Sigmoid colon (tissue), 7 donors: ENCODE measurements around the gene YTHDC1. TPM values are rescaled to one million over a fixed set of nuclear protein-coding genes. Genes with fewer than 3 reads are reported as not detected.

Experiments used
- DNase-seq: peaks from one replicate; pipeline ENCODE4 v3.0.0-alpha.2; 2019
- H3K27ac ChIP-seq, 4 donors: fragments of 200-600 bp; sonication (generic); one replicate each; pipeline ENCODE4 v1.5.1; 2016 to 2019; ENCODE audit warnings: mild to moderate bottlenecking in 1 of 4
- H3K27me3 ChIP-seq, 3 donors: fragments of 200-600 bp; sonication (generic); one replicate each; pipeline ENCODE4 v1.5.1; 2019; ENCODE audit warnings: mild to moderate bottlenecking in 1 of 3
- H3K36me3 ChIP-seq, 4 donors: fragments of 200-600 bp; sonication (generic); one replicate each; pipeline ENCODE4 v1.5.1; 2016 to 2019
- H3K4me1 ChIP-seq, 4 donors: fragments of 200-600 bp; sonication (generic); one replicate each; pipeline ENCODE4 v1.5.1; 2017 to 2019
- H3K4me3 ChIP-seq, 4 donors: fragments of 200-600 bp; sonication (generic); one replicate each; pipeline ENCODE4 v1.5.1; 2017 to 2019; ENCODE audit warnings: mild to moderate bottlenecking in 2 of 4, moderate library complexity in 1 of 4
- H3K9me3 ChIP-seq, 4 donors: fragments of 200-600 bp in 3 of 4; sonication (generic) in 3 of 4; one replicate each; pipeline versions ENCODE4 v1.5.1 to v1.6.1; 2013 to 2019
- CTCF ChIP-seq, 4 experiments: fragments of 450-650 bp in 3 of 4; fragments of 200-600 bp in 1 of 4; IDR thresholded peaks; one replicate each; pipeline ENCODE4 v1.5.1; 2016 to 2019; ENCODE audit warnings: antibody characterized with exemption in 4 of 4, mild to moderate bottlenecking in 3 of 4, moderate library complexity in 2 of 4
- EP300 ChIP-seq, 4 donors: sonication (generic); formaldehyde crosslinking; IDR thresholded peaks; one replicate each; pipeline ENCODE4 v1.6.1; 2017; ENCODE audit warnings: antibody characterized with exemption in 4 of 4
- POLR2A ChIP-seq, 2 donors: fragments of 450-650 bp; IDR thresholded peaks; one replicate each; pipeline ENCODE4 v1.6.1; 2016; ENCODE audit warnings: antibody characterized with exemption in 2 of 2, mild to moderate bottlenecking in 2 of 2, moderate library complexity in 2 of 2
- POLR2AphosphoS5 ChIP-seq, 4 donors: sonication (generic); formaldehyde crosslinking; IDR thresholded peaks; one replicate each; pipeline ENCODE4 v1.6.1; 2017; ENCODE audit warnings: antibody characterized with exemption in 4 of 4
- WGBS, 2 donors: extraction: QIAGEN DNeasy Blood & Tissue Kit; methylation state at CpG; one replicate each; pipeline ENCODE4 v1.1.7; 2013; 5-methylcytosine and 5-hydroxymethylcytosine counted together
- intact Hi-C: fragments of 100-400 bp; cut with DNase I; formaldehyde crosslinking; loops from one replicate; pipeline ENCODE4 v1.15.1; 2023
- polyA plus RNA-seq, 3 donors: library from polyadenylated mRNA; stranded (reverse); fragments of 200-250 nt; gene quantifications; one replicate each; pipeline ENCODE4 v1.2.3, GENCODE V29; 2013
- total RNA-seq, 4 donors: library from RNA; depleted of rRNA; stranded (reverse); fragments of >200 nt; gene quantifications; one replicate each; pipeline ENCODE4 v1.1.0, GENCODE V29; 2016
- donor health status: healthy with polysubstance abuse.
- donor health status: Bipolar disorder and iron deficiency.
- donor health status: healthy.

Gene YTHDC1
- total RNA-seq (10 to 100 TPM; 49.4 to 66.4 (median 58.7) TPM), polyA plus RNA-seq (10 to 100 TPM; 30.0 to 44.2 (median 36.1) TPM)

- 1% methylated on average over 67 of the region's 67 CpGs for WGBS, 2 donors
- H3K27me3 ChIP-seq, result no peaks in the 10 kb centered on the region
- H3K4me3 ChIP-seq, result peak within 1 kb of the TSS; percentile 90 to 96 (median 94)
- H3K36me3 ChIP-seq, result no peaks in the 10 kb centered on the region
- TF ChIP-seq CTCF (IDR thresholded peaks at IDR 0.05) (no peak), EP300 (IDR thresholded peaks at IDR 0.05) (peak in 2 of 4 donors; percentile 52 to 88), POLR2A (IDR thresholded peaks at IDR 0.05) (peak; percentile 94 to 95), POLR2AphosphoS5 (IDR thresholded peaks at IDR 0.05) (peak; percentile 97 to 100 (median 98))
- peak within 1 kb of the TSS; percentile 97 to 99 (median 98) for H3K27ac ChIP-seq
- H3K4me1 ChIP-seq, result peaks cover 0 to 44% (median 30%) of the 10 kb centered on the region in 4 donors
- peak; percentile 98 for DNase-seq
- intact Hi-C loops, result loop anchor here (2.0 kb wide), 1 partner anchor 23 kb away; no protein-coding TSS in a partner anchor
- no peaks in the 10 kb centered on the region for H3K9me3 ChIP-seq
These were observed at the start of gene YTHDC1 for GRCh38 chr4:68349649-68350360. YTHDC1 (minus strand) TSS chr4:68350090; CDS start chr4:68349753, 337 bp downstream.

GRCh38 chr4:68399306-68399705 lies 49.4 kb upstream of the YTHDC1 start:
- Histone ChIP-seq H3K36me3 (no peaks in the 10 kb centered on the region), H3K4me1 (no peaks in the 10 kb centered on the region), H3K9me3 (no peaks in the 10 kb centered on the region), H3K4me3 (no peak overlapping the region), H3K27me3 (no peaks in the 10 kb centered on the region), H3K27ac (no peak overlapping the region)
- no peak for TF ChIP-seq POLR2AphosphoS5 (IDR thresholded peaks at IDR 0.05)
- TF ChIP-seq EP300 (IDR thresholded peaks at IDR 0.05), result no peak
- TF ChIP-seq POLR2A (IDR thresholded peaks at IDR 0.05), result no peak
- TF ChIP-seq CTCF (IDR thresholded peaks at IDR 0.05), result no peak
- 85 to 88% methylated on average over 4 of the region's 4 CpGs for WGBS, 2 donors
- DNase-seq, result no peak
- intact Hi-C loops, result no loop called here

- no peak overlapping the region for H3K27ac ChIP-seq
- H3K4me1 ChIP-seq, result no peaks in the 10 kb centered on the region
- H3K36me3 ChIP-seq, result no peaks in the 10 kb centered on the region
- H3K4me3 ChIP-seq, result no peak overlapping the region
- no peaks in the 10 kb centered on the region for H3K9me3 ChIP-seq
- 43 to 82% methylated on average over 1 of the region's 1 CpG for WGBS, 2 donors
- intact Hi-C loops, result no loop called here
- no peak for TF ChIP-seq EP300 (IDR thresholded peaks at IDR 0.05)
- TF ChIP-seq POLR2A (IDR thresholded peaks at IDR 0.05), result no peak
- TF ChIP-seq CTCF (IDR thresholded peaks at IDR 0.05), result no peak
- TF ChIP-seq POLR2AphosphoS5 (IDR thresholded peaks at IDR 0.05), result no peak
- no peaks in the 10 kb centered on the region for H3K27me3 ChIP-seq
- no peak for DNase-seq
These were observed 46.9 kb upstream of the YTHDC1 start for GRCh38 chr4:68396756-68397155.

GRCh38 chr4:68391436-68391835 lies 41.5 kb upstream of the YTHDC1 start:
- TF ChIP-seq POLR2A (IDR thresholded peaks at IDR 0.05) (no peak), POLR2AphosphoS5 (IDR thresholded peaks at IDR 0.05) (no peak), EP300 (IDR thresholded peaks at IDR 0.05) (no peak), CTCF (IDR thresholded peaks at IDR 0.05) (no peak)
- Histone ChIP-seq H3K4me3 (no peak overlapping the region), H3K9me3 (no peaks in the 10 kb centered on the region), H3K36me3 (no peaks in the 10 kb centered on the region), H3K27ac (no peak overlapping the region), H3K4me1 (no peaks in the 10 kb centered on the region), H3K27me3 (no peaks in the 10 kb centered on the region)
- no peak for DNase-seq
- WGBS, 2 donors, result 56 to 58% methylated on average over 3 of the region's 3 CpGs
- intact Hi-C loops, result no loop called here
